ENCODE results near the gene C17orf67.

DNA sequence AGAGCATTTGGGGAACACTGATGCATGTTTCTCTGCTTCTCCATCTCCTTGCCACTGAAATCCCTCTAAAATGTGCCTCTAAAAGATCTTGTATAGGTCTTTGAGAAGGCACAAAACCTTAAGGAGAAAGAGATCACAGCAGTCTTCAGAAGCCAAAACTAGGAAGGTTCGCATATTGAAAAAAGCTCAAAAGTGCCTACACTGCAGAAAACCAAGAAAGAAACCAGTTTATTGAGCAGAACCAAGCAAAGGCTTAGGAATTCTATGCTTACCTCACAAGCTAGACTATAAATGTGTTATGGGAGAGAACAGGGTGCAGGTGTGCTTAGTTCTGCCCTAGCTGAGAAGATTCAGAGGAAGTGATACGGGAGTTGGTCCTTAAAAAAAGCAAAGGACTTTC lies 16.9 kb upstream of the C17orf67 start:
- TF ChIP-seq, protein P1, sequence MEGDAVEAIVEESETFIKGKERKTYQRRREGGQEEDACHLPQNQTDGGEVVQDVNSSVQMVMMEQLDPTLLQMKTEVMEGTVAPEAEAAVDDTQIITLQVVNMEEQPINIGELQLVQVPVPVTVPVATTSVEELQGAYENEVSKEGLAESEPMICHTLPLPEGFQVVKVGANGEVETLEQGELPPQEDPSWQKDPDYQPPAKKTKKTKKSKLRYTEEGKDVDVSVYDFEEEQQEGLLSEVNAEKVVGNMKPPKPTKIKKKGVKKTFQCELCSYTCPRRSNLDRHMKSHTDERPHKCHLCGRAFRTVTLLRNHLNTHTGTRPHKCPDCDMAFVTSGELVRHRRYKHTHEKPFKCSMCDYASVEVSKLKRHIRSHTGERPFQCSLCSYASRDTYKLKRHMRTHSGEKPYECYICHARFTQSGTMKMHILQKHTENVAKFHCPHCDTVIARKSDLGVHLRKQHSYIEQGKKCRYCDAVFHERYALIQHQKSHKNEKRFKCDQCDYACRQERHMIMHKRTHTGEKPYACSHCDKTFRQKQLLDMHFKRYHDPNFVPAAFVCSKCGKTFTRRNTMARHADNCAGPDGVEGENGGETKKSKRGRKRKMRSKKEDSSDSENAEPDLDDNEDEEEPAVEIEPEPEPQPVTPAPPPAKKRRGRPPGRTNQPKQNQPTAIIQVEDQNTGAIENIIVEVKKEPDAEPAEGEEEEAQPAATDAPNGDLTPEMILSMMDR (IDR thresholded peaks at IDR 0.05; ENCODE audit: low read depth, low read length, missing input control) = no peak
- no peak for TF ChIP-seq ZBTB33 (IDR thresholded peaks at IDR 0.05)
- no peak for TF ChIP-seq MAX (IDR thresholded peaks at IDR 0.05)
- TF ChIP-seq JUND (IDR thresholded peaks at IDR 0.05) = no peak
- no peak for TF ChIP-seq HNF4A (conservative IDR thresholded peaks at IDR 0.05)
- TF ChIP-seq ATF3 (IDR thresholded peaks at IDR 0.05) = no peak
- no peak for TF ChIP-seq TAF1 (conservative IDR thresholded peaks at IDR 0.05)
- no peak for TF ChIP-seq FOXA1 (IDR thresholded peaks at IDR 0.05)
- no peak for TF ChIP-seq RAD21 (IDR thresholded peaks at IDR 0.05)
- no peak for TF ChIP-seq SP1 (IDR thresholded peaks at IDR 0.05)
- TF ChIP-seq GABPA (IDR thresholded peaks at IDR 0.05 in 1 of 2, conservative IDR thresholded peaks at IDR 0.05 in 1 of 2) = no peak
- TF ChIP-seq YY1 (IDR thresholded peaks at IDR 0.05) = no peak
